ENCODE measurements around the gene PRTG.
A peak's percentile ranks its signal among the peaks of the same experiment; 100 is the strongest.
"Not testable (repeated sequence)": the region's sequence is repeated elsewhere in the genome, so short reads cannot be mapped to it uniquely, and the experiment has no call there.

The PRTG gene

GRCh38 chr15:55742927-55743728, at the start of gene PRTG:
Gene PRTG (minus strand): TSS chr15:55743152. CDS start chr15:55742931, 221 bp downstream.
- Mint-ChIP-seq H3K27ac (no peak within 1 kb of the TSS), H3K36me3 (no peaks in the 10 kb centered on the region), H3K27me3 (peaks cover 13% of the 10 kb centered on the region), H3K4me3 (peak within 1 kb of the TSS; percentile 80), H3K4me1 (peaks cover 2% of the 10 kb centered on the region), H3K9me3 (no peaks in the 10 kb centered on the region)
- DNase-seq (ENCODE audit: low spot score in 2 of 2) (no peak), ATAC-seq (ENCODE audit: low read depth) (no peak)

GRCh38 chr15:55791551-55792400, 48.8 kb upstream of the PRTG start:
- H3K27ac Mint-ChIP-seq: no peak overlapping the region
- no peak for ATAC-seq (ENCODE audit: low read depth)

GRCh38 chr15:55789066-55789660, 46.2 kb upstream of the PRTG start:
- ATAC-seq (ENCODE audit: low read depth) (no peak), DNase-seq (ENCODE audit: low spot score in 2 of 2) (peak in 1 of 2 donors; percentile 11)
- peaks cover 7% of the 10 kb centered on the region for H3K27me3 Mint-ChIP-seq
- H3K4me3 Mint-ChIP-seq: no peak overlapping the region
- no peak overlapping the region for H3K27ac Mint-ChIP-seq
- peaks cover 4% of the 10 kb centered on the region for H3K9me3 Mint-ChIP-seq
- no peaks in the 10 kb centered on the region for H3K4me1 Mint-ChIP-seq
- H3K36me3 Mint-ChIP-seq: peaks cover 2% of the 10 kb centered on the region

More at GRCh38 chr15:55791551-55792400, 48.8 kb upstream of the PRTG start:
- no peaks in the 10 kb centered on the region for H3K4me1 Mint-ChIP-seq
- no peak for DNase-seq (ENCODE audit: low spot score in 2 of 2)
- peaks cover 9% of the 10 kb centered on the region for H3K27me3 Mint-ChIP-seq
- peaks cover 7% of the 10 kb centered on the region for H3K9me3 Mint-ChIP-seq
- H3K4me3 Mint-ChIP-seq: no peak overlapping the region
- peaks cover 2% of the 10 kb centered on the region for H3K36me3 Mint-ChIP-seq

- no peak for ATAC-seq (ENCODE audit: low read depth)
- H3K4me1 Mint-ChIP-seq: no peaks in the 10 kb centered on the region
- peaks cover 10% of the 10 kb centered on the region for H3K27me3 Mint-ChIP-seq
- DNase-seq (ENCODE audit: low spot score in 2 of 2): no peak
- no peak overlapping the region for H3K27ac Mint-ChIP-seq
- H3K4me3 Mint-ChIP-seq: no peak overlapping the region
- no peaks in the 10 kb centered on the region for H3K9me3 Mint-ChIP-seq
- no peaks in the 10 kb centered on the region for H3K36me3 Mint-ChIP-seq
These were observed 43.4 kb upstream of the PRTG start for GRCh38 chr15:55786341-55786740.

GRCh38 chr15:55785593-55785992, 42.6 kb upstream of the PRTG start:
- H3K36me3 Mint-ChIP-seq; ATAC-seq (ENCODE audit: low read depth); H3K9me3 Mint-ChIP-seq; H3K4me3 Mint-ChIP-seq; H3K4me1 Mint-ChIP-seq; DNase-seq (ENCODE audit: low spot score in 2 of 2); H3K27ac Mint-ChIP-seq: not testable (repeated sequence)
- peaks cover 10% of the 10 kb centered on the region for H3K27me3 Mint-ChIP-seq

GRCh38 chr15:55784286-55784685, 41.3 kb upstream of the PRTG start:
- Mint-ChIP-seq H3K4me1 (peaks cover 3% of the 10 kb centered on the region), H3K27ac (no peak overlapping the region), H3K9me3 (peaks cover 5% of the 10 kb centered on the region), H3K36me3 (peaks cover 5% of the 10 kb centered on the region), H3K4me3 (no peak overlapping the region), H3K27me3 (peaks cover 13% of the 10 kb centered on the region)
- DNase-seq (ENCODE audit: low spot score in 2 of 2): no peak
- no peak for ATAC-seq (ENCODE audit: low read depth)

- H3K4me3 Mint-ChIP-seq: no peak overlapping the region
These were observed 39.9 kb upstream of the PRTG start for GRCh38 chr15:55782901-55783300.

GRCh38 chr15:55780292-55780691, 37.3 kb upstream of the PRTG start:
- Mint-ChIP-seq H3K36me3 (peaks cover 5% of the 10 kb centered on the region), H3K27me3 (peaks cover 8% of the 10 kb centered on the region), H3K27ac (no peak overlapping the region), H3K4me1 (peaks cover 3% of the 10 kb centered on the region), H3K9me3 (peaks cover 5% of the 10 kb centered on the region), H3K4me3 (no peak overlapping the region)
- DNase-seq (ENCODE audit: low spot score in 2 of 2): no peak
- no peak for ATAC-seq (ENCODE audit: low read depth)

More at GRCh38 chr15:55782901-55783300, 39.9 kb upstream of the PRTG start:
- peaks cover 3% of the 10 kb centered on the region for H3K4me1 Mint-ChIP-seq
- H3K27me3 Mint-ChIP-seq: peaks cover 13% of the 10 kb centered on the region
- H3K27ac Mint-ChIP-seq: no peak overlapping the region
- peaks cover 5% of the 10 kb centered on the region for H3K36me3 Mint-ChIP-seq
- no peak for DNase-seq (ENCODE audit: low spot score in 2 of 2)
- H3K9me3 Mint-ChIP-seq: peaks cover 5% of the 10 kb centered on the region
- ATAC-seq (ENCODE audit: low read depth): no peak

GRCh38 chr15:55778932-55779331, 36.0 kb upstream of the PRTG start:
- peaks cover 5% of the 10 kb centered on the region for H3K36me3 Mint-ChIP-seq
- peaks cover 3% of the 10 kb centered on the region for H3K4me1 Mint-ChIP-seq
- peaks cover 5% of the 10 kb centered on the region for H3K9me3 Mint-ChIP-seq
- H3K4me3 Mint-ChIP-seq: no peak overlapping the region
- no peak overlapping the region for H3K27ac Mint-ChIP-seq
- DNase-seq (ENCODE audit: low spot score in 2 of 2) (no peak), ATAC-seq (ENCODE audit: low read depth) (no peak)
- peaks cover 8% of the 10 kb centered on the region for H3K27me3 Mint-ChIP-seq

GRCh38 chr15:55775316-55775715, 32.4 kb upstream of the PRTG start:
- Mint-ChIP-seq H3K27me3 (peaks cover 11% of the 10 kb centered on the region), H3K36me3 (peaks cover 4% of the 10 kb centered on the region), H3K27ac (no peak overlapping the region), H3K4me1 (peaks cover 3% of the 10 kb centered on the region), H3K4me3 (no peak overlapping the region), H3K9me3 (peaks cover 4% of the 10 kb centered on the region)
- ATAC-seq (ENCODE audit: low read depth): no peak
- DNase-seq (ENCODE audit: low spot score in 2 of 2): no peak

GRCh38 chr15:55774113-55774970, 31.4 kb upstream of the PRTG start:
- Mint-ChIP-seq H3K9me3 (no peaks in the 10 kb centered on the region), H3K4me3 (no peak overlapping the region), H3K27me3 (peaks cover 7% of the 10 kb centered on the region), H3K27ac (no peak overlapping the region), H3K4me1 (no peaks in the 10 kb centered on the region), H3K36me3 (no peaks in the 10 kb centered on the region)
- peak; percentile 49 for ATAC-seq (ENCODE audit: low read depth)
- peak; percentile 31 to 44 for DNase-seq (ENCODE audit: low spot score in 2 of 2)

GRCh38 chr15:55770806-55771205, 27.9 kb upstream of the PRTG start:
- Mint-ChIP-seq H3K27me3 (peaks cover 9% of the 10 kb centered on the region), H3K4me1 (no peaks in the 10 kb centered on the region), H3K36me3 (no peaks in the 10 kb centered on the region), H3K27ac (no peak overlapping the region), H3K4me3 (no peak overlapping the region), H3K9me3 (no peaks in the 10 kb centered on the region)
- DNase-seq (ENCODE audit: low spot score in 2 of 2) (no peak), ATAC-seq (ENCODE audit: low read depth) (no peak)

- DNase-seq (ENCODE audit: low spot score in 2 of 2): no peak
- no peak for ATAC-seq (ENCODE audit: low read depth)
- Mint-ChIP-seq H3K4me3 (no peak overlapping the region), H3K36me3 (no peaks in the 10 kb centered on the region), H3K9me3 (no peaks in the 10 kb centered on the region), H3K27me3 (peaks cover 9% of the 10 kb centered on the region), H3K27ac (no peak overlapping the region), H3K4me1 (no peaks in the 10 kb centered on the region)
These were observed 27.3 kb upstream of the PRTG start for GRCh38 chr15:55770261-55770660.
